DMS153 treated with DMSO at 0.1 percent for 48 hours (cell line): ENCODE measurements around the gene AKAP6.
"Not testable (repeated sequence)": the region's sequence is repeated elsewhere in the genome, so short reads cannot be mapped to it uniquely, and the experiment has no call there.

ENCODE experiments used
- DNase-seq: peaks from one replicate; lab custom pipeline; 2025; ENCODE audit not compliant: unreplicated experiment; lab: John Stamatoyannopoulos, UW

Gene AKAP6

DNA sequence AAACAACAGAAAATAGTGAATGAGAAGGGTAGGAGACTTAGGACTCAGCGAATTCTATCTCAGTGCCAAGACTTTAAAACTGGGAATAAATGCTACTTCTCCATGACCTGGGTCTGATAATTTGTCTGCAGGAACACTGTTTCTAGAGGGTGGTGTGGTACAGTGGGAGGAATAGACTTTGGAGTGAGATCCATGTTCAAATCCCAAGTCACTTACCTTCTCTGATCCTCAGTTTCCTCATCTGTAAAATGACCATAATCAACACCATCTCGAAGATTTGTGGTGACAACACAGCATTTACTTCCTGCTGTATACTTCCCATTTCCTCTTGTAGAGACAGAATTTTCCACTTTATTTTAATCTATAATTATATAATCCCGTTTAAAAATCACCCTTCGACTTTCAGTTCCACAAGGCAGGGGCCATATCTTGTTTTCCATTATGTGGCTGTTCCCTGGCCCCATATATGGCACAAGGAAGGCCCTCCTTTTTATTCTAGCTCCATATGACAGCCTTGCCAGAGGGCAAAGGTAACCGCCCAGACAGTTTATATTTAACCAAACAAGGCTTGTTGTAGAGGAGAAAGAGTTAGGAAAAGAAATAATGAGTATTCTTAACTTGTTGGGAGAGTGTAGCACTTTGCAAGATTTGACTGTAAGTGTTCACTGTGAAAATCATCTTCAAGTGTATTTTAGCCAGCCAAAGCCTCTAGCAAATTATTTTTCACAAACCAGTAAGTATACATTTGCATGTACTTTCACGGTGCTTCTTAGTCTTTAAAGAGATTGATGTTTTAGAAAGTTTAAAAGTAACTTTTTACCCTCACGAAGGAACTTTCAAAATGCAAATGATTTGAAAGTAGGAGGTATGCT, 243.1 kb downstream of the AKAP6 start:
- no peak for DNase-seq

- no peak for DNase-seq
Measured at GRCh38 chr14:32572867-32573150, 243.7 kb downstream of the AKAP6 start.

GRCh38 chr14:32574269-32574668, 245.2 kb downstream of the AKAP6 start:
- DNase-seq = no peak

- DNase-seq = peak; percentile 50
Measured at GRCh38 chr14:32576088-32576795, 247.1 kb downstream of the AKAP6 start.

GRCh38 chr14:32576977-32577376, 247.9 kb downstream of the AKAP6 start:
- DNase-seq = no peak

GRCh38 chr14:32578181-32578580, 249.1 kb downstream of the AKAP6 start:
- no peak for DNase-seq

DNA sequence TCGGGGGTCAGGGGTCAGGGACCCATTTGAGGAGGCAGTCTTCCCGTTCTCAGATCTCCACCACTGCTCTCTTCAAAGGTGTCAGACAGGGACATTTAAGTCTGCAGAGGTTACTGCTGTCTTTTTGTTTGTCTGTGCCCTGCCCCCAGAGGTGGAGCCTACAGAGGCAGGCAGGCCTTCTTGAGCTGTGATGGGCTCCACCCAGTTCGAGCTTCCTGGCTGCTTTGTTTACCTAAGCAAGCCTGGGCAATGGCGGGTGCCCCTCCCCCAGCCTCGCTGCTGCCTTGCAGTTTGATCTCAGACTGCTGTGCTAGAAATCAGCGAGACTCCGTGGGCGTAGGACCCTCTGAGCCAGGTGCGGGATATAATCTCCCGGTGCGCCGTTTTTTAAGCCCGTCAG, 254.3 kb downstream of the AKAP6 start:
- not testable (repeated sequence) for DNase-seq

GRCh38 chr14:32584079-32584478, 255.0 kb downstream of the AKAP6 start:
- DNase-seq = no peak

DNA sequence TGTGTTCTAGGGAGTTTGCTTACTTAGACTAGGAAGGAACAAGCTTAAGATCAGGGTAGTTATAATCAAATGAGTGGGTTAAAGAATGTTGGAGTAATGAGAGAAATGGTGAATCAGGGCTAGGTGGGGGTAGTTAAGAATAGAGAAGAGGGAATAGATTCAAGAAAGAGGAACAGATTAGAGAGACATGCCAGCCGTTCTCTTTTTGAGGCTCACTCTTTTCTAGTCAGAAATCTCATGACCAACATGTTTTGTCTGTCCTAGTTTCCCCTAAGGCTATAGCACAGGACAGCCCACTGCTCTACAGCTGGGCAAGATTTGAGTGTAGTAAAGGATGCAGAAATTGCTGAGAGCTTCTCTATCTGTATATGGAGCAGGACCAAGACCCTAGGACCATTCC, 258.4 kb downstream of the AKAP6 start:
- no peak for DNase-seq

- no peak for DNase-seq
Measured at GRCh38 chr14:32588448-32589320, 259.6 kb downstream of the AKAP6 start.

- DNase-seq = no peak
Measured at GRCh38 chr14:32590157-32590556, 261.1 kb downstream of the AKAP6 start.

- DNase-seq = no peak
Measured at GRCh38 chr14:32593290-32593942, 264.3 kb downstream of the AKAP6 start.

DNA sequence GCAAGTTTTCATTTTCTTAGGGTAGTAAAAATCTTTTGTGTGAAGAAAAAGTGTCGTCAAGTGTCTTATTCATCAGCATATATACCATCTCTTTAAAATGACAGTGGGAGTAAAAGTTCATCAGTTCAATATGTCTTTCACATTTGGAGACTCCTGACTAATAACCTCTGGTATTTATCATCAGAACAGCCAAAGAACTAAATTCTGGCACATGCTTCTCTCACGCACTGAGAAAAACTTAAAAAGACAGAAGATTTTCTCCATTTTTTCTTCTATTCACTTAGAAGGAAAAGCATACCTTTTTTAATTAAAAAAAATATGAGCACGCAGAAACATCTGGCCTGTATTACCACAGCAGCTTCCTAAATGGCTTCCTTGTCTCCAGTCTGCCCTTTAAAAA, 265.7 kb downstream of the AKAP6 start:
- no peak for DNase-seq

DNA sequence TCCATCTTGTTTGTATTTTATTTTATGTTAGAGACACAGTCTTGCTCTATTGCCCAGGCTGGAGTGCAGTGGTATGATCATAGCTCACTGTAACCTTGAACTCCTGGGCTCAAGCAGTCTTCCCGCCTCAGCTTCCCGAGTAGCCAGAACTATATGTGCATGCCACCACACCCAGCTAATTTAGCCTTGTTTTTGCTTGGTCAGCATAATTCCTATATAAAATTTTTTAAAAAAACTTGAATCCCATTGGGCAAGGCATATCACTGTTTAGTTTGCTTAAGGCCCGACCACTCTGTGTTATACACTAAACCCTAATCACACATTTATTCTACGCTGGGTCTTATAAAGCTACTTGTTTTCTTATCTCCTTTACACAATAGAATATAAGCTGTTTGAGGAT, 266.4 kb downstream of the AKAP6 start:
- no peak for DNase-seq

GRCh38 chr14:32596390-32596789, 267.3 kb downstream of the AKAP6 start:
- no peak for DNase-seq

DNA sequence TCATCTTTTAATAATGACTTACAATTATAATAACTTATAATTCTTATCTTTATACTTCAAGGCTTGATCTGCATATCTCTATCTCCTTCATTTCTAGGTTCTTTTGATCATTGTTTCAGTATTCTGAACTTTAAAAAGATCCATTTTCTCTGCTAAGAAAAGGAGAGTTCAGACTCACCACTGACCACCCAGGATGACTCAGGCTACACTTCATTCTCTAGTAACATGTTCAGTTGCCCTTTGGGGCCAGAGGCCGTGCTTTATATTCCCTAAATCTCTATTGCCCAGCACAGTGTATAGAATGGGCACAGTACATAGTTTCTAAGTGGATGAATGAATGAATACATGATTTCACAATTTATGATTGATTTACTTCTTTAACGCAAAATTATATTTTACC, 268.7 kb downstream of the AKAP6 start:
- DNase-seq = no peak

DNA sequence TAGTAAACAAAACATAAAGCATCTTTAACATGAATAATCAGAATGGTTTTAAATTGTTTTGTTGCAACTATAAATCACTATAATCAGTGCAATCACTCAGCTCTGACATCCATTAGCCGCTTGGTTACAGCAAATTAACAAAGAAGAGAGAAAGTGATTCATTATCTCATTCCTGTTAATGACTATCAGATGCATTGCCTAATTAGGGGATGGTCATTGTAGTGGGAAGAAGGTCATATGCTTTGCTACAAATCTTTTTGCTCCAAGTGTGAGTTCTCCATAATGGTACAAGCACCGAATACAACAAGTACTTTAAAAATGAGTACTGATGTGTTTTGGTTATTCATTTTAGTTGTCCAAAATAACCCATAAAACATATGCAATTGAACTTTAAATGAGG, 272.0 kb downstream of the AKAP6 start:
- DNase-seq = no peak

DNA sequence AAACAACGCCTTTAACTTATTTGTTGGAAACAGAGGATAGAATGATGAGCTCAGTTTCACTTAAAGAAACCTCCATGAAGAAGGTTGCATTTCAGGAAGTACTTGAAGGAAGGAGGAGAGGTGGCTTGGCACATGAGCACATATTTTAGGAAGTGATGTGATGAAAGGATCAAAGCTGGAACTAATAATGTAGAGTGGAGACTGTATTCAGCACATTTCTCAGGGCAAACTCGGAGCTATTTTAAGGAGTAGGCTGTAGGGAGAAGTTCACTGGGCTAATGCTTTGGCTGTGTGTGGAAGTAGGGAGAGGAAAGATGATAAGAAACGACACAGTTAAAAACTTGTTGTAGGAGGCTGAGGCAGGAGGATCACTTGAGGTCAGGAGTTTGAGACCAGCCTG, 272.8 kb downstream of the AKAP6 start:
- DNase-seq = no peak

DNA sequence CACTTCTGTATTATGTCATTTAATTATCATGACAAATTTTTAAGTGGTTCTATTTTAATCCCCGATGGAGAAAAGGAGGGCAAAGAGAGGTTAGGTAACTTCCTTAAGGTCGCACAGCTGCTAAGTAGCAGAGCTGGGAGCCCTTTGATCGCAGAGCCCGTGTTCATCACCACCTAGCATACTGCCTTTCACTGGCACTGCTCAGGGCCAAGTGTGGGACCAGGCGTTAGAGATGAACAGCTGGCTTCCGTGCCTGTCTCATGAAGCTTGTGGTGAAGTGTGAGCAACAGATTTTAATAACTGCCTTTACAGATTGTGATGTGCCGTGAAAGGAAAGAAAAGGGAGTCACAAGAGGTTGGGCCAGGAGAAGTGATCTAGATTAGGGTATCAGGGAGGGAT, 273.6 kb downstream of the AKAP6 start:
- no peak for DNase-seq

GRCh38 chr14:32603992-32604565, 275.0 kb downstream of the AKAP6 start:
- no peak for DNase-seq

GRCh38 chr14:32606301-32606700, 277.2 kb downstream of the AKAP6 start:
- DNase-seq = no peak
